ENCODE results near the gene CLASP1. TPM values are rescaled to one million over a fixed set of nuclear protein-coding genes. Genes with fewer than 3 reads are reported as not detected.
"Not testable (repeated sequence)": the region's sequence is repeated elsewhere in the genome, so short reads cannot be mapped to it uniquely, and the experiment has no call there.

The CLASP1 gene
- total RNA-seq, 1 experiment from 2014 or later = 27.0 TPM

DNA sequence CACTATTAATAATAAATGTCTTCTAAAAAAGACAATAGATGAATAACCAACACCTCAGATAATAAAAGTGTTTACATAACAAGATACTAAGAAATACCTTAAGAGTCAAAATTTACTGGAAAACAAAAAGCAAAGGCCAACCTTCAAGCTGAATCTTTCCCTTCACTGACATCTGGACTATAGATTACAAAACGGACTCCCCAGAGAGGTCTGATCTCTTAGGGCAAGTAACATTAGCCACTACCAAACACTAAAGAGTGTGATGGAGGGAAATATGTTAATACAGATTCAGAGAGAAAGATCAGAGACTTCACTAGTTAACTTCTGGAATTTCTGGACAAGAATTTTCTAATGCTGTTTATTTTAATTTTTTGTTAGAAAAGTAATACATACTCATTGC lies 13.9 kb downstream of the CLASP1 start:
- in situ Hi-C loops (cut with HindIII; ENCODE audit: low pct_unique_long_range_greater_than_20kb, low sequenced_read_pairs) = no loop called here
- DNase-seq (ENCODE audit: low read depth, low spot score) = peak; percentile 13

- DNase-seq (ENCODE audit: low read depth, low spot score) = peak; percentile 77
Observed at GRCh38 chr2:121634354-121635307, 14.6 kb downstream of the CLASP1 start.

DNA sequence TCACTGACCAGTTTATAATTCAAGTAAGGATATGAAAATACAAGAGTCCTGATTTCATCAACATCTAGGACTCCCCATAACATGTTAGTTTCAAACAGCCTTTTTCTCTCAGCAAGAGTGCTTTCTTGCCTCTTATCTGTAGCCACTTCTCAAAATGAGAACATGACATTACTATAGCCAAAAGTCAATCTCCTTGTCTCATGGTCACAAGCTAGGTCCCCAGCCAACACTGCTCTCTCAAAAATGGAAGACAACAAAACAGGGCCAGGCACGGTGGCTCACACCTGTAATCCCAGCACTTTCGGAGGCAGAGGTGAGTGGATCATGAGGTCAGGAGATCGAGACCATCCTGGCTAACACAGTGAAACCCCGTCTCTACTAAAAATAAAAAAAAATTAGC lies 15.8 kb downstream of the CLASP1 start:
- DNase-seq (ENCODE audit: low read depth, low spot score) = no peak
- in situ Hi-C loops (cut with HindIII; ENCODE audit: low pct_unique_long_range_greater_than_20kb, low sequenced_read_pairs) = no loop called here

More at GRCh38 chr2:121634354-121635307, 14.6 kb downstream of the CLASP1 start:
- in situ Hi-C loops (cut with HindIII; ENCODE audit: low pct_unique_long_range_greater_than_20kb, low sequenced_read_pairs) = no loop called here

DNA sequence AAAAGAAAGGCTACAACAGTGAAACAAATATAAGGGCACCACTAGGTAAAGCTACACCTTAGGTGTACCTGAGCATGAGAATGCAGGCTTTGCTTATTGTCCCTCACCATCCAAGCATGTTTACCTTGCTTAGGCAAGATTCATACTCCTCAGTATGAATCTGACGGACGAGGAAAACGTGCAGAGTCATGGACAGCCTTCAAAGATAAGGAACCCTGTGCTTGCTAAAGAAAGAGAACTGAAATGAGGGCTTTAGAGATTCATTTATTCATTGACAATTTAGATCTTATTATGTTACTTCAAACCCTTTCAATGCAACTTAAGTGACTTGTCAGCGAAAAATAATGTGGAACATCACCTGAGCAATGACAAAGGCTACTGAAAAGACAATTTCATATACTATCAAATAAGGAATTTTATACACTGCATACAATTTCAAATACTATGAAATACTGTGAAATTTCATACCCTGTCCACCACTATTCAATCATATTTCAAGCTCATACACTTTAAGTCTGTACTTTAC lies 21.7 kb downstream of the CLASP1 start:
- in situ Hi-C loops (cut with HindIII; ENCODE audit: low pct_unique_long_range_greater_than_20kb, low sequenced_read_pairs) = no loop called here
- DNase-seq (ENCODE audit: low read depth, low spot score) = no peak

DNA sequence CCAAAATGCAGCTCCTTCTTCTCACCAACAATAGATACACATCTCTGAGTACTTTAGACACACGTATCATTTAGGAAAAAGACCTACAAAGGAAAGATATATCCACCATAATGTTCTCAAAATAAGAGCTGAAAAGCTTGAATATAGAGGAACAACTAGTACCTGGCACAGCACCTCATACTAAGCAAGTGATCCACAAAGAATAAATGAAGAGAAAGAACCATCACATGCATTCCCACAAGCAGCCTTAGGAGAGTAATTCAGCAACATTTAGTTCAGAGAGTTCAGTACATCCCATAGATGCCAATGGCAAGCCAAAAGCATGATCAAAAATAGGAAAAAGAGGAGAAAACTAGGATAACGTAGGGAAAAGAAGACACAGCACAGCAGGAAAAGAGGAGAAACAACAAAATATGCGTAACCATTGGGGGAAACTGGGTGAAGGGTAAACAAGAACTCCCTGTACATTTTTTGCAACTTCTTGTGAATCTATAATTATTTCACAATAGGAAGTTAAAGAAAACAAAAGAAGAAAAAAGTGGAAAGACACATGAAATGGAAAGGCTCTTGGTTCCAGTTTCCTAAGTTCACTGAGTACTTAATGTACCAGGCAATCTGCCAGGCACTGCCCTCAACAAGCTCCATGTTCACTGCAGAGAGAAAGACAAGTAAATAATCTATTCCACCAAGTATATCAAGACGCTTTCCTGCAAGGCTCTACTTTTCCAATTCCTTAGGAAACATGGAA lies 22.3 kb downstream of the CLASP1 start:
- in situ Hi-C loops (cut with HindIII; ENCODE audit: low pct_unique_long_range_greater_than_20kb, low sequenced_read_pairs) = no loop called here
- DNase-seq (ENCODE audit: low read depth, low spot score) = no peak

- no peak for DNase-seq (ENCODE audit: low read depth, low spot score)
- in situ Hi-C loops (cut with HindIII; ENCODE audit: low pct_unique_long_range_greater_than_20kb, low sequenced_read_pairs) = no loop called here
Observed at GRCh38 chr2:121625953-121626352, 23.3 kb downstream of the CLASP1 start.

DNA sequence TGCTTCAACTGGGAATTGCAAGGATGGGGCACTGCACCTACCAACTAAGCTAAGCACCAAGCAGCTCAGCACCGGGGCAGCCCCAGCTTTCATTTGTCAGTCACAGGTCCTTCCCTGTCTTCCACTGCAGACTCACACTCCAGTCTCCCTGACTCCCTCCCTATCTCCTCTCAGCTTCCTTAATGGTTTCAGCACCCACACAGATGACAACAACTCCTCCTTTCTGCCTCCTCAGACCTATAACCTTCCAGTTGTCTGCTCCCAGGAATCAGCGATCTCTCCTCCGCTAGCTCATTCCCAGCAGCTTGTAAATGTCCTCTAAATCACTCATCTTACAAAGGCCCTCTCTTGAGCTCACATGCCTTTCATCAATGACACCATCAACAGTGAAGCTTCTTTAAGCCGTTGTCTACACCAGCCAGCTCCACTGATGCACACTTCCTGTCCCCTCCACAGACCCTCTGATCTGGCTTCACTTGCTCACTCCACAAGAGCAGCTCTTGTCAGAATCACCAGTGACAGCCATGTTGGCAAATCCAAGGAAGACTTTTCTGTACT lies 32.1 kb downstream of the CLASP1 start:
- peak; percentile 68 for DNase-seq (ENCODE audit: low read depth, low spot score)
- in situ Hi-C loops (cut with HindIII; ENCODE audit: low pct_unique_long_range_greater_than_20kb, low sequenced_read_pairs) = no loop called here

DNA sequence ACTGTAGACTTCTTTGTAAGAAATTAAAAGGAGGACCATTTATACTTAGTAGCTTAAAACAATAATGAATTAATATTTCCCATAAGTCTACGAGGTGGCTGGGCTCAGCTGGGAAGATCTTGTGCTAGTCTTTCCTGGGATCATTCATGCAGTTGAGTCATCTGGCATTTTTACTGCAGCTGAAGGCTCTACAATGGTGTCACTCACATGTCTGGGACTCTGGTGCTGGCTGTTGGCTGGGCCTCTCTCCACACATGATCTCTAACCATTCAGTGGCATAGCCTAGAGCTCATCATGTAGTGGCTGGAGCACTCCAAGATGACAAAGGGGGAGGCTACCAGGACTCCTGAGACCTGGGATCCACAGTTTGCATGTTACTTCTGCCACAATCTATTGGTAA lies 35.5 kb downstream of the CLASP1 start:
- in situ Hi-C loops (cut with HindIII; ENCODE audit: low pct_unique_long_range_greater_than_20kb, low sequenced_read_pairs) = no loop called here
- DNase-seq (ENCODE audit: low read depth, low spot score) = peak; percentile 56

- DNase-seq (ENCODE audit: low read depth, low spot score) = no peak
- in situ Hi-C loops (cut with HindIII; ENCODE audit: low pct_unique_long_range_greater_than_20kb, low sequenced_read_pairs) = no loop called here
Observed at GRCh38 chr2:121613152-121613551, 36.1 kb downstream of the CLASP1 start.

GRCh38 chr2:121611730-121612705 lies 37.2 kb downstream of the CLASP1 start:
- in situ Hi-C loops (cut with HindIII; ENCODE audit: low pct_unique_long_range_greater_than_20kb, low sequenced_read_pairs) = no loop called here
- no peak for DNase-seq (ENCODE audit: low read depth, low spot score)

DNA sequence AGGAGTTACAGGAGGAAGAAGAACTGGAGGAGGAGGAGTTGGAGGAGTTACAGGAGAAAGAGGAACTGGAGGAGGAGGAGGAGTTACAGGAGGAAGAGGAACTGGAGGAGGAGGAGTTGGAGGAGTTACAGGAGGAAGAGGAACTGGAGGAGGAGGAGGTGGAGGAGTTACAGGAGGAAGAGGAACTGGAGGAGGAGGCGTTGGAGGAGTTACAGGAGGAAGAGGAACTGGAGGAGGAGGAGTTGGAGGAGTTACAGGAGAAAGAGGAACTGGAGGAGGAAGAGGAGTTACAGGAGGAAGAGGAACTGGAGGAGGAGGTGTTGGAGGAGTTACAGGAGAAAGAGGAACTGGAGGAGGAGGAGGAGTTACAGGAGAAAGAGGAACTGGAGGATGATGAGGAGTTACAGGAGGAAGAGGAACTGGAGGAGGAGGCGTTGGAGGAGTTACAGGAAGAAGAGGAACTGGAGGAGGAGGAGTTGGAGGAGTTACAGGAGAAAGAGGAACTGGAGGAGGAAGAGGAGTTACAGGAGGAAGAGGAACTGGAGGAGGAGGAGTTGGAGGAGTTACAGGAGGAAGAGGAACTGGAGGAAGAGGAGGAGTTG lies 38.1 kb downstream of the CLASP1 start:
- in situ Hi-C loops (cut with HindIII; ENCODE audit: low pct_unique_long_range_greater_than_20kb, low sequenced_read_pairs); DNase-seq (ENCODE audit: low read depth, low spot score): not testable (repeated sequence)

DNA sequence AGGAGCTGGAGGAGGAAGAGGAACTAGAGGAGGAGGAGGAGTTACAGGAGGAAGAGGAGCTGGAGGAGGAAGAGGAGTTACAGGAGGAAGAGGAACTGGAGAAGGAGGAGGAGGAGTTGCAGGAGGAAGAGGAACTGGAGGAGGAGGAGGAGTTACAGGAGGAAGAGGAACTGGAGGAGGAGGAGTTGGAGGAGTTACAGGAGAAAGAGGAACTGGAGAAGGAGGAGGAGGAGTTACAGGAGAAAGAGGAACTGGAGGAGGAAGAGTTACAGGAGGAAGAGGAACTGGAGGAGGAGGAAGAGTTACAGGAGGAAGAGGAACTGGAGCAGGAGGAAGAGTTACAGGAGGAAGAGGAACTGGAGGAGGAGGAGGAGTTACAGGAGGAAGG lies 38.8 kb downstream of the CLASP1 start:
- in situ Hi-C loops (cut with HindIII; ENCODE audit: low pct_unique_long_range_greater_than_20kb, low sequenced_read_pairs) = not testable (repeated sequence)

DNA sequence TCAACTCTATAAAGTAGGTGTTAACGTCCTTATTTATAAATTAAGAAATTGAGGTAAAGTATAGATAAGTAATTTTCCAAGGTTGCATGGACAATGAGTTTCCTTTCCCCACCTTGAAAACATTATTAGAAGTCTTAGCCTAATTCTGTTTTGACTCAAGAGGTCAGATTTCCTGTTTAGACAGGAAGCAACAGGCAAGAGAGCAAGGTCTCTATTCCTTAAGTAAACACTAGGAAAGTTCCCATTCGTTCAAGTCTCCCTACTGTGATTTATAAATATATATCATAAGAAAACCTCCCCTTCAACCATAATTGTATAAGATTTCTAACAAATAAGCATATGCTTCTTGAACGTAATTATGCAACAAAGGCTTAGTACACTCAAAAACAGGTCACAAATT lies 40.3 kb downstream of the CLASP1 start:
- DNase-seq (ENCODE audit: low read depth, low spot score) = no peak
- in situ Hi-C loops (cut with HindIII; ENCODE audit: low pct_unique_long_range_greater_than_20kb, low sequenced_read_pairs) = no loop called here

More for the DNA sequence above, 38.8 kb downstream of the CLASP1 start:
- not testable (repeated sequence) for DNase-seq (ENCODE audit: low read depth, low spot score)

- in situ Hi-C loops (cut with HindIII; ENCODE audit: low pct_unique_long_range_greater_than_20kb, low sequenced_read_pairs) = no loop called here
- DNase-seq (ENCODE audit: low read depth, low spot score) = no peak
Observed at GRCh38 chr2:121608367-121608766, 40.9 kb downstream of the CLASP1 start.

GRCh38 chr2:121605820-121606733 lies 43.2 kb downstream of the CLASP1 start:
- in situ Hi-C loops (cut with HindIII; ENCODE audit: low pct_unique_long_range_greater_than_20kb, low sequenced_read_pairs) = no loop called here
- peak; percentile 64 for DNase-seq (ENCODE audit: low read depth, low spot score)

DNA sequence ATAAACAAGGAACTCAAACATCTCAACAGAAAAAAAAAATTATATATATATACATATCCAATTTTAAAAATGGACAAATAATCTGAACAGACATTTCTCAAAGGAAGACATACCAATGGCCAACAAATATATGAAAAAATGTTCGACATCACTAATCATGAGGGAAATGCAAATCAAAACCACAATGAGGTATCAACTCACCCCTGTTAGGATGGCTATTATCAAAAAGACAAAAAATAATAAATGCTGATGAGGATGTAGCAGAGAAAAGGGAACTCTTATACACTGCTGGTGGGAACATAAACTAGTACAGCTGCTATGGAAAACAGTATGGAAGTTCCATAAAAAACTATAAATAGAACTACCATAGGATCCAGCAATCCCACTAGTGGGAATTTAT lies 46.1 kb downstream of the CLASP1 start:
- in situ Hi-C loops (cut with HindIII; ENCODE audit: low pct_unique_long_range_greater_than_20kb, low sequenced_read_pairs) = no loop called here
- DNase-seq (ENCODE audit: low read depth, low spot score) = no peak

Data from SK-MEL-5 (cell line).